CD4-positive, alpha-beta T cell treated with Interleukin-12 subunit alpha and Interleukin-12 subunit beta, for 1 hour (primary cell): ENCODE data around the gene PI4K2A.
"Not testable (repeated sequence)": the region's sequence is repeated elsewhere in the genome, so short reads cannot be mapped to it uniquely, and the experiment has no call there.

Source experiments
- DNase-seq: peaks from one replicate; pipeline ENCODE4 v3.0.0-alpha.2; 2020

PI4K2A gene

GRCh38 chr10:97632949-97633884, 7.3 kb upstream of the PI4K2A start, which contains the start of gene MORN4:
TSS of gene MORN4 (minus strand) at chr10:97633500. CDS start at chr10:97619653, 13,847 bp downstream.
- peak; percentile 95 for DNase-seq

DNA sequence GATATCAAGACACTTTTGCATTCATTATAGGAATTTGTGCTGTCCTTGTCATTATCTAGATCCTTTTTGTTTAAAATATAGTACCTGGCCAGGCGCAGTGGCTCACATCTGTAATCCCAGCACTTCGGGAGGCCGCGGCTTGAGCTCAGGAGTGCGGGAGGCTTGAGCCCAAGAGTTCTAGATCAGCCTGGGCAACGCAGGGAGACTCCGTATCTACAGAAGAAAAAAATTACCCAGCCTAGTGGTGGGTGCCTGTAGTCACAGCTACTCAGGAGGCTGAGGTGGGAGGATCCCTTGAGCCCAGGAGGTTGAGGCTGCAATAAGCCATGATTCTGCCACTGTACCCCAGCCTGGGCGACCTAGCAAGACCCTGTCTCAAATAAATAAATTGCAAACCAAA, 6.5 kb upstream of the PI4K2A start:
- DNase-seq: peak; percentile 23

GRCh38 chr10:97635577-97635976, 4.9 kb upstream of the PI4K2A start:
- no peak for DNase-seq

DNA sequence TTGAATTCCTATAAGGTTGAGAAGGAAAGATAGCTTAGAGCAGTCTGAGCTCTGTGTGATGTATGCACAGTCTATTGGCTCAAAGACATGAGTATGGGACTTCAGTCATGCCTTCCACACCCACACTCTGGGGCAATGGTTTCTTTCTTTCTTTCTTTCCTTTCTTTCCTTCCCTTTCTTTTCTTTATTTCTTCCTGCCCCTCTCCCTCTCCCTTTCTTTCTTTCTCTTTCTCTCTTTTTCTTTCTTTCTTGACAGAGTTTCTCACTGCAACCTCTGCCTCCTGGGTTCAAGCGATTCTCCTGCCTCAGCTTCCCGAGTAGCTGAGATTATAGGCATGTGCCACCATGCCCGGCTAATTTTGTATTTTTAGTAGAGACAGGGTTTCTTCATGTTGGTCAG, 1.4 kb upstream of the PI4K2A start:
- DNase-seq: not testable (repeated sequence)

GRCh38 chr10:97640868-97641811, 669 bp downstream of the PI4K2A start:
- peak; percentile 23 for DNase-seq

GRCh38 chr10:97642471-97643159, 2.1 kb downstream of the PI4K2A start:
- DNase-seq: not testable (repeated sequence)

GRCh38 chr10:97643441-97643985, 3.0 kb downstream of the PI4K2A start:
- DNase-seq: no peak

DNA sequence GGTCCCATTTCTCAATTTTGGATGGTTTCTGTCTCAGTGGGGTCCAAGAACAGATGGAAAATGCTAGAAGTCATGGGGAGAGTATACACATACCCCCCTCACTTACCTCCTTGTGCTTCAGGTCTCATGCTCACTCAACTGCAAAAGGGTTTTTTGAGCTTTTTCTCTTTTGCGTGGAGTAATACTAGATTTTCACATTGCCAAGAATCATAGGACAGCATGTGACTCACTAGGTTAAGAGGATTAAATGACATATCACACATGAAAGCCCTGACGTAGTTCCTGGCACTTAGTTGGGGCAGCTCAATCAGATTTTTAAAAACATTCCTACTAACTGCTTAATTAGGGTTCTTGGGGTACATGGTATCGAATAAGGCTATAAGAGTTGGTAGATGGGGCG, 4.5 kb downstream of the PI4K2A start:
- no peak for DNase-seq

GRCh38 chr10:97647556-97647955, 7.1 kb downstream of the PI4K2A start:
- DNase-seq: no peak

- peak; percentile 61 for DNase-seq
These were observed 8.3 kb downstream of the PI4K2A start for GRCh38 chr10:97648562-97649404.

DNA sequence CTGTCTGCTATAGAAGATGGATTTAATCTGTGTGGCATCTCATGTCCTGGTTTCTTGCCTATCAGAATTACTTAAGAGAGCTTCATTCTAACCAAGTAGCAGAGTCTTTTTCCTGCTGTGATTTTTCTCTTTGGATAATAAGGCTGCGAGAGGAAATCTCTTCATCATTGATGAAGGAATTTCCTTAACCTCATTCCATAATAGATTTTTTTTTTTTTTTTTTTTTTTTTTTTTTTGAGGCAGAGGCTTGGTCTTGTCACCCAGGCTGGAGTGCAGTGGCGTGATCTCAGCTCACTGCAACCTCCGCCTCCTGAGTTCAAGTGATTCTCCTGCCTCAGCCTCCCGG, 8.9 kb downstream of the PI4K2A start:
- not testable (repeated sequence) for DNase-seq

- no peak for DNase-seq
These were observed 10.3 kb downstream of the PI4K2A start for GRCh38 chr10:97650726-97651125.

- DNase-seq: no peak
These were observed 11.3 kb downstream of the PI4K2A start for GRCh38 chr10:97651773-97652172.

DNA sequence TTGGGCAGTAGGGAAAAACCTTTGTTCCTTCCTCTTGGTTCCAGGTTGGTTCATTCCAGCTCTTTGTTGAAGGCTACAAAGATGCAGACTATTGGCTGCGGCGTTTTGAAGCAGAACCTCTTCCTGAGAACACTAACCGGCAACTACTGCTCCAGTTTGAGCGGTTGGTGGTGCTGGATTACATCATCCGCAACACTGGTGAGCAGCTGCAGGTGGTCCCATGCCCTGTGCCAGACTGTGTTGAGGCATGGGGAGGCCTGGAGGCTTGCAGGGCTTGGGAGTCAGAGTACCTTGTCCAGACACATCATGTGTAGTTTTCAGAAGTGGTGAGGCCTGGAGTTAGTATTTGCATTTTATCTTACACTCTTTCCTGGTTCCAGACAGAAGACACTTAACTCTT, 16.3 kb downstream of the PI4K2A start:
- DNase-seq: no peak

DNA sequence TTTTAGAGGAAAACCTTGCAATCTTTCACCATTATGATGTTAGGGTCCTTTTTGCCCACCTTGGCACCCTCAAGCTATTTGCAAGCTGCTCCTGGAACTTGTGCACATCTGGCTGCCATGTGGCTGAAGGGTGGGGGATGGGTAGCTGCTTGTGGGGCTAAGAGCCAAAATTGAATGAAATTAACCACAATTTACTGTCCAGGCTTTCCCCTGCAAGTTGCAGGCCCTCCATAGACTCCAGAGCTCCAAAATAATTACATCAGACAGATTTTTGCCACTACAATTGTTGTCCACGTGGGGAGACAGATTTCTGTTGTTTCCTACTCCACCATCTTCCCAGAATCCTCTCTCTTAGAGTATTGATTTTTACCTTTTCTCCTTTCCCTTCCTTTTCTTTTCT, 19.1 kb downstream of the PI4K2A start:
- no peak for DNase-seq

GRCh38 chr10:97664282-97664850, 23.9 kb downstream of the PI4K2A start:
- no peak for DNase-seq

GRCh38 chr10:97666992-97667391, 26.5 kb downstream of the PI4K2A start:
- DNase-seq: no peak

- no peak for DNase-seq
These were observed 27.0 kb downstream of the PI4K2A start for GRCh38 chr10:97667463-97667862.

DNA sequence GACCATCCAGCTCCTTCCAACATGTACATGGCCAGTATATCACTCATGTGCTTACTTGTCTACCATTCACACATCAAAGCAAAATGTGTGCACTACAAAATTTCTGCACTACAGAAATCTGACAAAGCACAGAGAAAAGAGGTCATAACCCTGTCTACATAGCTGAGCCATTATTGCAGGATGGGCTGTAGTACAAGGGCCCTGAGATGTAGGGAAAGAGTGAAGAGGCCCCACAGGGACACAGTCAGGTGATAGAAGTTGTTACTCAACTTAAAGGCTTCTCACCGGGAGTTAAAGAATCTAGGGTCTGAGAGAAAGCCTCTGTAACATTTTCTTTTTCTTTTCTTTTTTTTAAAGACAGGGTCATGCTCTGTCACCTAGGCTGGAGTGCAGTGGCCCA, 29.1 kb downstream of the PI4K2A start:
- no peak for DNase-seq

- no peak for DNase-seq
These were observed 33.5 kb downstream of the PI4K2A start for GRCh38 chr10:97673736-97674525.
